Medulla oblongata (tissue), 1 donor: ENCODE measurements around the gene MRPL12.
A peak's percentile ranks its signal among the peaks of the same experiment; 100 is the strongest.
"Not testable (repeated sequence)": the region's sequence is repeated elsewhere in the genome, so short reads cannot be mapped to it uniquely, and the experiment has no call there.

Experiments
- DNase-seq: peaks from one replicate; pipeline ENCODE4 v3.0.0-alpha.2; 2015; ENCODE audit errors: extremely low spot score

The MRPL12 gene

DNA sequence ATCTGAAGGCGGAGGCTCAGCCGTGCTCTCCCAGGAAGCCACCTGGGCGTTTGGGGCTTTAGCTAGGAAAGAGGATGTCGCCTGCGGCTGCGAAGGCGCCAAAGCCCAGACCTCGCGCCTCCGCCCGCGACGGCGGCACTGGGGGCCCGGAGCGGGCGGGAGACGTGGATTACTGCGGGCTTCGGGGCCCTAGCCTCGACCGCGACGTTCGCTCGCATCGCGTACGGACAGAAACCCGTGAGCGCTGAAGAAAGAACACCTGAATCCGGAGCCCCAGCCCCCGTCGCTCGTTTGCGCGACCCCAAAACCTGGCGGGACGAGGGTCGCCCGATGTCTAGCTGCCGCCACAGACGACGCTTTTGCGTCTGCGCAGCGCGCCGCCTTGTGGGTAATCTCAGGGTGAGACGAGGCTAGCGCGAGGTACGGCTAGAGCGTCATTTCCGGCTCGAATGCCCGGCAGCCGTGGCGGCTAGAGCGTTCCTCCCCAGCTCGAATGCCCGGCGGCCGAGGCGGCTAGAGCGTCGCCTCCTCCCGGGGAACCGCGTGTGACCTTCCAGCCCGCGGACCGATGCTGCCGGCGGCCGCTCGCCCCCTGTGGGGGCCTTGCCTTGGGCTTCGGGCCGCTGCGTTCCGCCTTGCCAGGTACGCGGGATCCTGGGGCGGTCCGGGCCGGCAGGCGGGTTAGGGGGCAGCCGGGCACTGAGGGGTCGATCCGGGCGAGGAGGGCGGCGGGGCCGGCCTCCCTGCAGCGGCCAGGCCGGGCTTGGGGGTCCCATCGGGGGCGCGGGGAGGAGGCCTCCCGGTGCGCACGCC lies at the start of gene MRPL12:
Gene MRPL12, plus strand, starts transcription at position 434 of the 813 bp plus-strand sequence. Its CDS starts 135 bp downstream, at position 569.
- DNase-seq, result peak; percentile 98

DNA sequence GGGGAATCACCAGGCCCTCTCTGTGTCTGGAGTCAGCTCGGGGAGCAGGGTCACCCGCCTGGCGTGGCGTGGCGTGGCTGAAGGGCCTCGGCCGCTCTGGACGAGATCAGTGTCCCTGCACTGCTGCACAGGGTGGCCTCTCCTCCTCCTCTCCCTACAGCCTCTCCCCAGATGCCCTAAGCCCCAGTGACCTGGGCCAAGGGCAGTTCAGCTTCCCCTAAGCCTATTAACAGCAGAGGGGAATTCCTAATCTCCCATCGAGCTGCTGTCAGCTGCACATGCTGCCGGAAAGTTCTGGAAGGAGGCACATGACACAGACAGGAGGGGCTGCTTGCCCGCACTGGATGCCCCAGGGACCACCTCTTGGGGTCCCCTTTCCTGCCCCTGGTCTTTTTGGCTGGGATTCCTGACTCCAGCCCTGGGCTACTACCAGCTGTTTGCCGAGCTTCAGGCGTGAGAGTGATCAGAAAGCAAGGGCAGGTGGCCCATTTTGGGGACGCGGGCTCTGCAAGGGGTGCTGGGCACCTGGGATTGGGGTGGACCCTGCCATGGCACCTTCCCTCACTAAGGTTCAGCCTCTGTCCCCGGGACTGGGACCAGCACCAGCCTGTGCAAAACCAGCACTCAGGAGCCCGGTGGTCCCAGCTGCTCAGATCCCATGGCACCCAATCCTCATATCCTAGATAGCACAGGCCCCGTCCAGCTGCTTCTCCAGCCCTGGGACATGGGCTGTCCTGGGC lies 47.6 kb upstream of the MRPL12 start:
- no peak for DNase-seq

DNA sequence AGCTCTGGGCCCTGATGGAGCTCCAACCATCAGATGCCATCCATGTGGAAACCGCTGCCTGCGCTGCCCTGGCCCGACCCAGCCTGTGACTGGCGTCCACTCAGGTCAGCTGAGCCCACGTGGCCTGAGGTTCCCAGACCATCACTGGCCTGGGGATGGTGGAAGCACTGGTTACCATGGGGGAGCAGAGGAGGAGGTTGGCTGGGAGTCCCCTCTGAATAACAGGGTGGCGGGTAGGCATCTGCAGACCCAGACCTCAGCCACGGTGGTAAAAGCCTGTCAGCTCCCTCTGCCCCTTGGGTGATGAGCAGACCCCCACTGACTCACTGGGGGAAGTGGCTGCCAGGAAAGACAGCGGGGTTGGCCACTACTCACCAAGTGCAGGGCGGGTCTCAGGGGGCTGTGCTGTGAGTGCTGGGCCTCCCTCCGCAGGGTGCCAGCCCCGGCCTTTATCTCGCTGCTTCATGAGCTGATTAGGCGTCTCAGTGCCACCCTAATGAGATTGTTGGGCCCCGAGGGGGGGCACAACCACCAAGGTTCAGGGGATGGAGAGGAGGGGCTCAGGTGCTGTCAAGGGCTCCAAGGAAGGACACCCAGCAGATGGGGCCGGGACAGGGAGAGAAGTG lies 46.9 kb upstream of the MRPL12 start, which contains the start of gene PDE6G:
Gene PDE6G, minus strand, starts transcription at position 425 of the 626 bp plus-strand sequence. CDS start 3,237 bp downstream, outside the sequence.
- DNase-seq, result no peak

DNA sequence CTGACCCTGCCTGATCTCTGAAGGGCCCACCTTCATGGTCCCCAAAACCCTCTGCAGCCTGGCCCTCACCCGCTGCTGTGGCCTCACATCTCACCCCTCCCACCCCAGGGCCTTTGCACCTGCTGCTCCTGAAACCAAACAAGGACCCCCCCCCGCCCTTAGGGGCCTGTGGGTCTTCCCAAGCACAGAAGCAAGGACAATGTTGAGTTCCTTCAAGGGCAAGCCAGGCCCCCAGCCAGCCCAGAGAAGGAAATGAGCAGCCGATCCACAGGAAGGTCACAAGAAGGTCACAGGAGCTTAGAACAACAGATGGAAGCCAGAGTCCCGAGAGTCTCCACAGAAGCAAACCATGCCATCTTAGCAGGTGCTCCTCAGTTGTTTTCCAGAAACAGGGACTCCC lies 46.3 kb upstream of the MRPL12 start:
- no peak for DNase-seq

DNA sequence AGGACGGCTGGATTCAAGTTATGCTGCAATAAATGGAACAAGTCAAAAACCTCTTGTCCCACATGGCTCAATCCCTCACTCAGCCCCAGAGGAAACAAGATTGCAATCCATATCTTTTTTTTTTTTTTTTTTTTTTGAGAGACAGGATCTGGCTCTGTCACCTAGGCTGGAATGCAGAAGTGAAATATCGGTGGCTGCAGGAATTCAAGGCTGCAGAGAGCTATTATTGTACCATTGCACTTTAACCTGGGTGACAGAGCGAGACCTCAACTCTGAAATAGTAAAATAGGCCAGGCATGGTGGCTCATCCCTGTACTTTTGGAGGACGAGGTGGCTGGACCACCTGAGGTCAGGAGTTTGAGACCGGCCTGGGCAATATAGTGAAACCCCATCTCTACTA lies 44.1 kb upstream of the MRPL12 start:
- DNase-seq, result no peak

DNA sequence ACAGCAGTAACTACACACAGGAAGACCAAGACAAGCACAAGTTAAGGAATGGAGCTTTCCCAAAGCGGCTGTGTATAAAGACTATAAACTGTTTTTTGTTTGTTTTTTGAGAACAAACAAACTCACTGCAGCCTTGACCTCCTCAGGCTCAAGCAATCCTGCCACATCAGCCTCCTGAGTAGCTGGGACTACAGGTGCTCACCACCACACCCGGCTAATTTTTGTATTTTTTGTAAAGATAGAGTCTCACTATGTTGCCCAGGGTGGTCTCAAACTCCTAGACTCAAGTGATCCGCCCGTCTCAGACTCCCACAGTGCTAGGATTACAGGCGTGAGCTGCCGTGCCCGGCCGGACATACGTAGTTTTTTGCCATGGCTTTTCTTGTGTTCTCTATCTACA lies 42.7 kb upstream of the MRPL12 start:
- no peak for DNase-seq

DNA sequence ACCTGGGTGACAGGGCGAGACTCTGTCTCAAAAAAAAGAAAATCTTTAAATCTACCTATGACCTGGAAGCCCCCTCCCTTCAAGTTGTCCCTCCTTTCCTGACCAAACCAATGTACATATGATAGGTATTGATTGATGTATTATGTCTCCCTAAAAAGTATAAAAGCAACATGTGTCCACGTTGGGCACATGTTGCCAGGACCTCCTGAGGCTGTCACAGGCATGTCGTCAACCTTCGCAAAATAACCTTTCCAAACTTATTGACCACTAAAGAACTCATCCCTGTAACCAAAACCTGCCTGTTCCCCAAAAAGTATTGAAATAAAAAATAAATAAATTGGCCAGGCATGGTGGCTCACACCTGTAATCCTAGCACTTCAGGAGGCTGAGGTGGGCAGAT lies 41.2 kb upstream of the MRPL12 start:
- DNase-seq, result no peak

DNA sequence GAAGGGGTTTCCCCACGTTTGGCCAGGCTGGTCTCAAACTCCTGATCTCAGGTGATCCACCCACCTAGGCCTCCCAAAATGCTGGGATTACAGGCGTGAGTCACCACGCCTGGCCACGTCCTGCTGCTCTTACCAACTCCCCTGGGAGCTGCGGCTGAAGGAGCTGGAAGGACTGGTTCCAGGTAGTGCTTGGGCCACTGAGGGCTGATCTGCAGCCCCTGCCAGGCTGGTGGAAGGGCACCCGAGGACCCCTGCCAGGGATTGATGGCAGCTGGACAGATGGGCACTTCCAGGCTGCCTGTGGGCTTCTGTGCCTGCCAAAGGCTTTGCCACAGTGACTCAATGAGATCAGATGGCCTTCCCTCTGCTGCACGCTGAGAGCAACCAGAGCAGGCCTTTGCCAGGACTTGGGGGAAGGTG lies 39.1 kb upstream of the MRPL12 start:
- no peak for DNase-seq

DNA sequence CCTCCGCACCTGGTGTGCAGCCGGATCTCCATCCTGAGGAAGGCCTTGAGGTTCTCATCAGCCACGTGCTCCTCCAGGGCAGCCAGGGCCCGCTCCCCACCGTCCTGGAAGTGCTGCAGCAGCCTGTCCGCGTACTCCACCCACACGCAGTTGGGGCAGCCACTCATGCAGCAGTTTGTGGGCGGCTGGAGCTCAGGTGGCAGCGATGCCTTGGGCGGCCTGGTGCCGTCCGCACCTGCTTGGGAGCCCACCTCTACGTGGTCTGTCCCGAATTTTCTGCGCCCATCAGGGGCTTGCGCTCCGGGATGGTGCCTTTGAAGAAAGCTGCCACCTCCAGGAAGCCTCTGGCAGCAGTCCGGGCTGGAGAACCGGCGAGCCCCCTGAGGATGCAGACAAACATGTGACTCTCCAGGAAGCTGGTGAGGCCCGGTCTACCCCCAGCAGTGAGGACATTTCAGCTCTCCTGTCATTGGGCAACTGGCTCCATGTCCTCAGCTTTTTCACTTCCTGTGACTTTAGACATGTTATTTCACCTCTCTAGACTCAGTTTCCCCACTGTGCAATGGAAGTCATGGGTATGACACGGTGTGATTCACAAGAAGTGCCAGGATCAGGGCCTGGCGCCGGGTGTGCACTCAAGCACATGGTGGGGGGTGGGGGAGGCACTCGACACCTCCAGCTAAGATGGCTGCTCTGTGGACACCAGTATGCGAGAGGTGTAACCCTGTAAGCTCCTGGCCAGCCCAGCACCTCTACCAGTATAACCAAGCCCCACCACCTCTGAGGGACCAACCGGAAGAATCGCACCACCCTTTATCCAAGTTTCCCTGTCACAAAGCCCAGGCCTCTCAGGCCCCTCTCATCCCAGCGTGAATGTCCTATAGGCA lies 37.7 kb upstream of the MRPL12 start:
- DNase-seq, result no peak

DNA sequence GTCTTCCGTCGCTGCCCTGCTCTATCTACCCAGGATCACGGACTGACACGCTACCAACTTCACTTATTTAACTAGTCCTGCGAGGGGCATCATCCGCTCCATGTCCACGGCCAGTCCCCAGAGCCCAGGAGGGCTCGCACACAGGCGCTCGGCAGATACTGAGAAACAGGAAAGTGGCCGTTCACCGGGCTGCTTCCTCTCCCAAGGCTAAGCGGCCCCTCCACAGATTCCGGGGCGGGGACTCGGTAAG lies 37.1 kb upstream of the MRPL12 start:
- no peak for DNase-seq

DNA sequence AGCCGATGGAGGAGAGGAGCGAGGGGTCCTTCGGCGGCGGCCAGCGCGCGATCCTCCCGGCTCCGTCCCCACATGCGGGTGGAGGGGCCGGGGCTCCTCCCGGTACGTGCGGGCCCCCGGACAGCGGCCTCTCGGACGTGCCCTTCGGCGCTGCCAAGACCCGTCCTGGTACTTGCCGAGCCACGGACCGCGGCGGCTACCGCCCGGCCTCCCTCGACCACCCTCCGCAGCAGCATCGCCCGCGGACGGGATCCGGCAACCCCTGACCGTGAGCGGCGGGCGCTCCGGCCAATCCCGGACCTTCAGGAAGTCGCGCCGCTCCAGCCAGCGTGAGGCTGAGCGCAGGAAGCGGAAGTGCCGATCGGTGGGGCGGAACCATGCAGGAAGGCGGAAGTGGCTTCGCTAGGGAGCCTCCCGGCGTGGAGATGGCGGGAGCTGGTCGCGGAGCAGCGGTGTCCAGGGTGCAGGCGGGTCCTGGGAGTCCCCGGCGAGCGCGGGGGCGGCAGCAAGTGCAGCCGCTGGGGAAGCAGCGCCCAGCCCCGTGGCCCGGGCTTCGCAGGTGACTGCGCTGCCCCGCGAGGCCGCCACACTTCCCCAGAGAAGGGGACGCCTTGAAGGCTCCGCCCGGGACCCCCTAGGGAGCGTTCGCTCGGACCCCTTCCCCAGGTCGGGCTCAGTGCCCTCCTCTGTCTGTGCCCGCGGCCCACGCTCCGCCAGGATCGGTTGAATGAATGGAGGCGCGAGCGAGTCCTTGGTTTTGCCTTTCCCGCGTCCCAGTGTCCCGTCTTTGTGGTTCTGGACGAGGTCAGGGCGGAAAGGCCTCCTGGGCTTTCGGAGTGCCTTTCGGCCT lies 36.6 kb upstream of the MRPL12 start, which contains the start of the genes CCDC137 and OXLD1:
Gene CCDC137, plus strand, starts transcription at position 396 of the 850 bp plus-strand sequence. Its CDS starts 30 bp downstream, at position 426.
Gene OXLD1, minus strand, starts transcription at position 264 of the 850 bp plus-strand sequence. Its CDS starts 28 bp downstream, at position 236.
- DNase-seq, result peak; percentile 97

DNA sequence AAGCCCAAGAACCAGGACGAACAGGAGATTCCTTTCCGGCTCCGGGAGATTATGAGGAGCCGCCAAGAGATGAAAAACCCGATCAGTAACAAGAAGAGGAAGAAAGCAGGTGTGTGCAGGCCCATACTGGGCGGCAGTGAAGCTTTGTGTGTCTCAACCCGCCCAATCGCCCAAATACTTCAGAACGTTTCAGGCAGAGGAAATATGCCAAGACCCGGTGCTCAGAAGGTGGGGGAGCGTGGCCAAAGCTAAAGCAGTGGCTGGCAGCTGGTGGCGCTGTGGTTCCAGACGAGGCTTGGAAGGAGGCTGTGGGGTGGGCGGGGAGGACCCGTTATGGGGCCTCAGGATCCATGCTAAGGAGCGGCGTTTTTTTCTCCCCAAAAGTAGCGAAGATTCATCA lies 35.4 kb upstream of the MRPL12 start:
- no peak for DNase-seq

DNA sequence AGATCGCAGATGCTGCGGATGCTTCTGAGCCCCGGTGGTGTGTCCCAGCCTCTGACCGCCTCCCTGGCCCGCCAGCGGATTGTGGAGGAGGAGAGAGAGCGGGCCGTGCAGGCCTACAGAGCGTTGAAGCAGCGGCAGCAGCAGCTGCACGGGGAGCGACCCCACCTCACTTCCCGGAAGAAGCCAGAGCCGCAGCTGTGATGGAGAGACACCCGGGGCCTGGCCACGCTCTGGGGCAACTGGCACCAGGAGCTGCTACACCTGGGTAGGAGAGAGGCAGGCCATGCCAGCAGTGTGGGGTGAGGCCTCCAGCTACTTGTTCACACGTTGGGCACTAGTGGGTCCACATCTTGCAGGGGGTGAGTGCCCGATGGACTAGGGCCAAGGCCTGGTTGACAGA lies 30.7 kb upstream of the MRPL12 start:
- DNase-seq, result no peak

DNA sequence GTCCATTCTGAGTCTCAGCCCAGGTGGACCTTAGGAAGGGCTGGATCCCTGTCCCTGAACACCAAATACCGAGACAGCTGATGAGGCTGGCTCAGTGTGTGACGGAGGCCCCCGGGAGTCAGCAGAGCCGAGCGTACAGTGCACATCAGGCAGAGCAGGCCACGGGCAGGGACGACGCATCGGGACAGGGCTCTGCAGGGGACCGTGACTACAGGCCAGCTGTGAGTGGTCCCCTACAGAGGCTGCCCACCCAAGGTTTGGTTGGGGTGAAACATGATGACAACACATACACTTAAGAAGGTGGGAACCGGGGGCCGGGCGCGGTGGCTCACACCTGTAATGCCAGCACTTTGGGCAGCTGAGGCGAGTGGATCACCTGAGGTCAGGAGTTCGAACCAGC lies 30.2 kb upstream of the MRPL12 start:
- no peak for DNase-seq

DNA sequence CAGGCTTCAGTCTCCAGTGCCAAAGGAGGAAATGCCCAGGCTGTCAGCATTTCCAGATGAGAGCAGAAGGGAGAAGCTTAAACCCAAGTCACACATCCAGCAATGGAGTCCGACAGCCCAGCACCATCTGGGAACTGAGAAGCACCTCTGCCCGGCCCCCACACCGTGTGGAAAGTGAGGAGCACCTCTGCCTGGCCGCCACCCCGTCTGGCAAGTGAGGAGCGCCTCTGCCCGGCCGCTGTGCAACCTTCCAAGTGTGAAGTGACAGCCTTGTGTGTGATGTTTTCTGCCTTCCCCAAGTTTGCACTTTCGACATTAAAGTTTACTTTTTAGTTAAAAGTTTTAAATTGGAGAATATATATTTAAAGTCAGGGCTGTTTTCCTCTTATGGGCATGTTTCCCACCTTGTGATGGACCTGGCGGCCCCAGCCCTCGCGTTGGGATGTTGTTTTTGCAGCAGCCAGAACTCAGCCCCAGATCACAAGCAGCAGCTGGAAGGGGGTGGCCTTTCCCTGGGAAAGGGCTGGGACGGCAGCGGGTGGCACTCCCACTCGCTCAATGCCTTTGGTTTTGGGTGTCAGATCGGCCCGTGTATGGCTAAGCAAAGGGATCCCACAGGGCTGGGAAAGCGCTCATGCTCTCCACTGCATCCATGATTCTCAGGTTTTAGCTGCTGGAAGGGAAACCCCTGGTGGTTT lies 29.5 kb upstream of the MRPL12 start:
- no peak for DNase-seq

DNA sequence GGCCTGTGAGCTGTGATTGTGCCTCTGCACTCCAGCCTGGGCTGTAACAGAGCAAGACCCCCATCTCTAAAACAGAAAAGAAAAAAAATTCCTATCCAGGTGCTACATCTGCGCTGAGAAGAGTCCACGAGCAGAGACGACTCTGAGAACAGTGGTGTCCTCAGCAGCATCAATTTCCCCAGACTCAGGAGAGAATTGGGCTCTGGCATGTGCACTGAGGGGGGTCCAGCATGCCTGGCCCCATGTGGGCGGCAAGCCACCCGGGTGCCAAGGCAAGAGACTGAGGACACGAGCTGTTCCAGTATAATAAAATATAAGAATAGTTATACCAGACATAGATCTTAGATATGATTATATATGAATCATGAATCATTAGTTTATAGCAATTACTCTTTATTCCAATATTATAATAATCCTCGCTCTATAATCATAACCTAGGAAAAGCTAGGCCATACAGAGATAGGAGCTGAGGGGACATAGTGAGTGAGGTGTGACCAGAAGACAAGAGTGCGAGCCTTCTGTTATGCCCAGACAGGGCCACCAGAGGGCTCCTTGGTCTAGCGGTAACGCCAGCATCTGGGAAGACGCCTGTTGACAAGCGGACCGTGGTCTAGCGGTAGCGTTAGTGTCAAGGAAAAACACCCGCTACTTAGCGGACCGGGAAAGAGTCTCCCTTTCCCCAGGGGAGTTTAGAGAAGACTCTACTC lies 27.5 kb upstream of the MRPL12 start:
- DNase-seq, result not testable (repeated sequence)

DNA sequence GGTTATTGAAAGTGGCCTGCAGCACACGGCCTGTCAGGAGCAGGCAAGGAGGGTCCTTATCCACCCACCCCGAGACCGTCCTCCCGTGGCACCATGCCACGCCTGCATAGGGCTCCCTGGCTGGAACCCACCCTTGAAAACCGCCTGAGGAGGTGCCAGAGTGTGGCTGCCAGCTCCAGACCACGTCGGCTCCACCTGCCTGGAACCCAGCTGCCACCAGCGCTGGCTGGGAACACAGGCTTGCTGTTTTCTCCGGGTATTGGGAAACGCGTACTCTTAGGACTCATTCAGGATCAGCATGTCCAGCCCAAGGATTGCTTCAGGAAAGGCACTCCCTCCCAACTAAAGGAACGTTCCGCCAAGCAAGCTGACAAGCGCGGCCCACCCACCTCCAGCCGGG lies 26.3 kb upstream of the MRPL12 start:
- DNase-seq, result no peak

DNA sequence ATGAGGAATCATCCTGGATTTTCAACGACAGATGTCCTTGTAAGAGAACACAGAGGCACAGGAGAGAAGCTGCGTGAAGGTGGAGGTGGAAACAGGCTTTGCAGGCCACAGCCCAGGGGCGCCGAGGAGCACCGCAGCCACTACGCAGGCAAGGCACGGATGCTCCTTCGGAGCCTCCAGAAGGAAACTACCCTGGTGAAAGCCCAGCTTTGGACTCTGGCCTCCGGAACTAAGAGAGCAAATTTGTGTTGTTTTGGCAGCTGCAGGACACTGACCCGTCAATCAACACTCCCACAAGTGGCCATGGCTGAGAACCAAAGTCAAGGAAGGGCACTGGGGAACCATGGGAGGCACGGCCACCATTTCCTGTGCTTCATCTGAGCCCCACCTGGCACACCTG lies 23.0 kb upstream of the MRPL12 start:
- DNase-seq, result no peak

DNA sequence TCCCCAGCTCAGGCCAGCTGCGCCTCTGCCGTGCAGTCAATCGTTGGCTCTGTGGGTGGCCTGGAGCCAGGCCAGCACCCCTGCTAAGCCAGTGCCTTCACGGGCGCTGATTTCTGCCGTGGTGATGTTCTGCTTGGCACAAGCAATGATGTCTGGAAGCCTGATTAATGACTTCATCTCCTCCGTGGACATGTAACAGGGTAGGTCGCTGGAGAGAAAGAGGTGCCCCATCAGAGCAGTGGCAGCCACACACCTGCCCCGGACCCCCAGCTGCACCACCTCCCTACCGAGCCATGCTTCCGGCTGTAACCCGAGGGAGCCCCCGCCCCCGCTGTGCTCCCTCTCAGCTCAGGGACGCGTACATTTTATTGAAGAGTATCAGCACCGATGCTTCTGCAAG lies 21.5 kb upstream of the MRPL12 start:
- no peak for DNase-seq
